Measurements from ENCODE around the gene NR5A1. TPM values are rescaled to one million over a fixed set of nuclear protein-coding genes. Genes with fewer than 3 reads are reported as not detected.

NR5A1 gene
- total RNA-seq, 2 donors from 2014 or later = not detected

DNA sequence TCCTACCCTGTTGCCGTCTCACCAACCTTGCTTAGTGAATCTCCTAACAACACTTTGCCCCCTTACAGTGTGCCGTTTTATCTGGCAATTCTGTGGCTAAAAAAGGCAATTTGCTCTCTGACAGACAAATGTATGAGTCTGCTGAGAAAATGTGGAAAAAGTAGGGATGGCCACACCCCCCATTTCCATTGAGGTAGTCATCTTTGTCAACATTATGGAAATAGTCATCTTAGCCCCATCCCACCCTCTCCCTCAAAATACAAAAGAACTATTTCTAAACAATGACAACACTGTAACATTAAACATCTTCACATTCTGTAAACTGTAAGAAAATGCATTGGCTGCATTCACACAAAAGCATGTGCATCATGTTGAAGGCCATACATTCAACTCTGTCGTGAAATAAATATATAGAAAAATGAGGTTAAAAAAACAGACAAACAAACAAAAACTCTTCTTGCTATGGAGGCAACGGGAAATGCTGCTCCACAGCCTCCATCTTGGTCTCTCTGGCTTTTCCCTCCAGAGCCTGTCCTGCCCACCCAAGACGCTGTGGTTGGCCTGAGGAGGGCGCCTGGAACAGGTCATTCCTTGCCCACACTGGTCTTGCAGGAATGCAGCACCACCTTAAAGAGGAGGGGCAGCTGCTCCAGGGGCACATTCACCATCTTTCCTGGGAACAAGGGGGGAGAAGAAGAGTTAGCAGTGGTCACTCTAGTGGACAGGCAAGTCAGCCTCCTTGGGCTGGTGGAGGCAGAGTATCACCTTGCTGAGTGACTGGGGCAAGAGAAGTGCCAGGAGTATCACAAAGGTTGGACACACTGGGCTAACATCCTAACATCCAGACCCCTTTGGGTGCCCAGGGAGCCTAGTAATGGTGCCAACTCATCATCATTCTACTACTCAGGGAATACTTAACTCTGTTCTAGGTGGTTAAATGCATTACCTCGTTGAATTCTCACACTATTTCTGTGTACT, 15.2 kb upstream of the NR5A1 start:
- DNase-seq (ENCODE audit: low spot score) = no peak
- H3K27ac ChIP-seq = no peak overlapping the region
- H3K4me3 ChIP-seq = no peak overlapping the region
- H3K4me1 ChIP-seq = peaks cover 0 to 5% of the 10 kb centered on the region in 2 donors
- H3K36me3 ChIP-seq = no peaks in the 10 kb centered on the region
- no peaks in the 10 kb centered on the region for H3K27me3 ChIP-seq
- H3K9me3 ChIP-seq = no peaks in the 10 kb centered on the region
- TF ChIP-seq, protein P1, sequence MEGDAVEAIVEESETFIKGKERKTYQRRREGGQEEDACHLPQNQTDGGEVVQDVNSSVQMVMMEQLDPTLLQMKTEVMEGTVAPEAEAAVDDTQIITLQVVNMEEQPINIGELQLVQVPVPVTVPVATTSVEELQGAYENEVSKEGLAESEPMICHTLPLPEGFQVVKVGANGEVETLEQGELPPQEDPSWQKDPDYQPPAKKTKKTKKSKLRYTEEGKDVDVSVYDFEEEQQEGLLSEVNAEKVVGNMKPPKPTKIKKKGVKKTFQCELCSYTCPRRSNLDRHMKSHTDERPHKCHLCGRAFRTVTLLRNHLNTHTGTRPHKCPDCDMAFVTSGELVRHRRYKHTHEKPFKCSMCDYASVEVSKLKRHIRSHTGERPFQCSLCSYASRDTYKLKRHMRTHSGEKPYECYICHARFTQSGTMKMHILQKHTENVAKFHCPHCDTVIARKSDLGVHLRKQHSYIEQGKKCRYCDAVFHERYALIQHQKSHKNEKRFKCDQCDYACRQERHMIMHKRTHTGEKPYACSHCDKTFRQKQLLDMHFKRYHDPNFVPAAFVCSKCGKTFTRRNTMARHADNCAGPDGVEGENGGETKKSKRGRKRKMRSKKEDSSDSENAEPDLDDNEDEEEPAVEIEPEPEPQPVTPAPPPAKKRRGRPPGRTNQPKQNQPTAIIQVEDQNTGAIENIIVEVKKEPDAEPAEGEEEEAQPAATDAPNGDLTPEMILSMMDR (IDR thresholded peaks at IDR 0.05) = no peak

GRCh38 chr9:124521142-124521541, 13.9 kb upstream of the NR5A1 start:
- TF ChIP-seq, protein P1 (IDR thresholded peaks at IDR 0.05) = no peak
- Histone ChIP-seq H3K4me1 (no peaks in the 10 kb centered on the region), H3K27ac (no peak overlapping the region), H3K27me3 (no peaks in the 10 kb centered on the region), H3K9me3 (no peaks in the 10 kb centered on the region), H3K36me3 (no peaks in the 10 kb centered on the region), H3K4me3 (no peak overlapping the region)
- no peak for DNase-seq (ENCODE audit: low spot score)

- DNase-seq (ENCODE audit: low spot score) = no peak
- Histone ChIP-seq H3K9me3 (no peaks in the 10 kb centered on the region), H3K27me3 (no peaks in the 10 kb centered on the region), H3K36me3 (no peaks in the 10 kb centered on the region), H3K4me3 (no peak overlapping the region), H3K27ac (no peak overlapping the region), H3K4me1 (no peaks in the 10 kb centered on the region)
- TF ChIP-seq, protein P1 (IDR thresholded peaks at IDR 0.05) = no peak
Measured at GRCh38 chr9:124520206-124520596, 13.0 kb upstream of the NR5A1 start.

DNA sequence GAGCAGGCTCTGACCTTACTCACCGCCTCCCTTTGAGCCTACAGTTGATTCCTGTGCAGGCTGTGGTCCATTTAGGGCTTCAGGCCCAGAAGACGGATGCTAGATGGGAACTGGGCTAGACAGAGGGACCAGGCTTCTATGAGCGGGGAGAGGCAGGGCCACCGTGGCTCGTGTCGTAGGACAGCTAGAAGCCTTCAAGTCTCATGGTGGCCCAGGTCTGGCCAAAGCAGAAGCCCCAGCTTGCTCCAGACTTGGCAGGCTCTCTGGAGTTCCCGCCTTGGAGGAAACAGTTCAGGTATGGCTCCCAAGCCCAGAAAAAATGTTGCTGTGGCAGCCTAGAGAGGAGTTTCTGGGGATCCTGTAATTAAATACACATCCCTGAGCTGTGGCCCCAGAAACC, 10.9 kb upstream of the NR5A1 start:
- no peaks in the 10 kb centered on the region for H3K27me3 ChIP-seq
- peaks cover 0 to 11% of the 10 kb centered on the region in 2 donors for H3K4me1 ChIP-seq
- H3K27ac ChIP-seq = no peak overlapping the region
- H3K9me3 ChIP-seq = no peaks in the 10 kb centered on the region
- TF ChIP-seq, protein P1 (IDR thresholded peaks at IDR 0.05) = no peak
- no peak overlapping the region for H3K4me3 ChIP-seq
- no peak for DNase-seq (ENCODE audit: low spot score)
- H3K36me3 ChIP-seq = no peaks in the 10 kb centered on the region

DNA sequence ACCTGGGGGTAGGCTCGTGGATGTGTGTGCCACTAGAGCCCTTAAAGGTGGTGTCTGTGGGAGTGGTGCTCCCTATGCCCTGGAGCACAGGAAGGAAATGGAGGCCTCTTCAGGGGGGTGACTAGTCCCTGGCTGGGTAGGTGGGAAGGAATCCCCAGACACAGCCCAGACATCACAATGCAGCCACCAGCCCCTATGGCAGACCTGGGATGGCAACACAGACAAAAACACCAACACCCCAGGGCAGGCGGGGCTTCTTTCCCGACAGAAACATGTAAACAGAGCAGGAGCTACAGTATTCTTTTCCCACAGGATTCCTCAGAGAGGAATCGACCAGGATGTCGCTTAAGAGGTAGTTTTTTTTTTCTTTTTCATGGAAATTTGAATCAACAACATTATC, 10.4 kb upstream of the NR5A1 start:
- TF ChIP-seq, protein P1 (IDR thresholded peaks at IDR 0.05) = no peak
- peaks cover 0 to 16% of the 10 kb centered on the region in 2 donors for H3K4me1 ChIP-seq
- H3K9me3 ChIP-seq = no peaks in the 10 kb centered on the region
- H3K27ac ChIP-seq = no peak overlapping the region
- H3K27me3 ChIP-seq = no peaks in the 10 kb centered on the region
- H3K36me3 ChIP-seq = no peaks in the 10 kb centered on the region
- no peak for DNase-seq (ENCODE audit: low spot score)
- H3K4me3 ChIP-seq = no peak overlapping the region
